Esophagus squamous epithelium (tissue), 4 donors: Measurements from ENCODE around the gene GMDS.

Source experiments
- POLR2A ChIP-seq, 4 donors: fragments of 450-650 bp; IDR thresholded peaks; one replicate each; pipeline ENCODE4 v1.6.1; 2017; ENCODE audit warnings: antibody characterized with exemption in 4 of 4, mild to moderate bottlenecking in 4 of 4, moderate library complexity in 3 of 4
- TF ChIP-seq, protein P1 (sequence below), 6 experiments: fragments of 450-650 bp in 4 of 6; fragments of 200-600 bp in 2 of 6; sonication (generic) in 2 of 6; IDR thresholded peaks; one replicate each; pipeline ENCODE4 v1.5.1; 2016 to 2019; ENCODE audit warnings: antibody characterized with exemption in 6 of 6, mild to moderate bottlenecking in 4 of 6, moderate library complexity in 4 of 6

DNA sequence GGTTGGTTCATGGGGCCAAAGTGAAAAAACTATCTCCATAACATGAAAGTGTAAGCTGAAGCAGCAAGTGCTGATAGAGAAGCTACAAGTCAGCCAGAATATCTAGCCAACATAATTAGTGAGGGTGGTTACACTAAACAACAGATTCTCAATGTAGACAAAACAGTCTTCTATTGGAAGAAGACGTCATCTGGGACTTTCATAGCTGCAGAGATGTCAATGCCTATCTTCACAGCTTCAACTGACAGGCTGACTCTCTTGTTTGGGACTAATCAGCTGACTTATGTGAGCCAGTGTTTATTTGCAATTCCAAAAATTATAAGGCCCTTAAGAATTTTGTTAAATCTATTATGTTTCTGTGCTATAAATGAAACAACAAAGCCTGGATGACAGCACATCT lies 63.2 kb downstream of the GMDS start:
- TF ChIP-seq, protein P1, sequence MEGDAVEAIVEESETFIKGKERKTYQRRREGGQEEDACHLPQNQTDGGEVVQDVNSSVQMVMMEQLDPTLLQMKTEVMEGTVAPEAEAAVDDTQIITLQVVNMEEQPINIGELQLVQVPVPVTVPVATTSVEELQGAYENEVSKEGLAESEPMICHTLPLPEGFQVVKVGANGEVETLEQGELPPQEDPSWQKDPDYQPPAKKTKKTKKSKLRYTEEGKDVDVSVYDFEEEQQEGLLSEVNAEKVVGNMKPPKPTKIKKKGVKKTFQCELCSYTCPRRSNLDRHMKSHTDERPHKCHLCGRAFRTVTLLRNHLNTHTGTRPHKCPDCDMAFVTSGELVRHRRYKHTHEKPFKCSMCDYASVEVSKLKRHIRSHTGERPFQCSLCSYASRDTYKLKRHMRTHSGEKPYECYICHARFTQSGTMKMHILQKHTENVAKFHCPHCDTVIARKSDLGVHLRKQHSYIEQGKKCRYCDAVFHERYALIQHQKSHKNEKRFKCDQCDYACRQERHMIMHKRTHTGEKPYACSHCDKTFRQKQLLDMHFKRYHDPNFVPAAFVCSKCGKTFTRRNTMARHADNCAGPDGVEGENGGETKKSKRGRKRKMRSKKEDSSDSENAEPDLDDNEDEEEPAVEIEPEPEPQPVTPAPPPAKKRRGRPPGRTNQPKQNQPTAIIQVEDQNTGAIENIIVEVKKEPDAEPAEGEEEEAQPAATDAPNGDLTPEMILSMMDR (IDR thresholded peaks at IDR 0.05): no peak
- no peak for TF ChIP-seq POLR2A (IDR thresholded peaks at IDR 0.05)
